ENCODE data around the gene TACR1.
"Not testable (repeated sequence)": the region's sequence is repeated elsewhere in the genome, so short reads cannot be mapped to it uniquely, and the experiment has no call there.

The TACR1 gene

GRCh38 chr2:75146606-75147332 is 52.6 kb downstream of the TACR1 start:
- FAIRE-seq (no peak), DNase-seq (ENCODE audit: insufficient read length, low spot score) (no peak)
- TF ChIP-seq POLR2A (IDR thresholded peaks at IDR 0.05; ENCODE audit: low read depth, low read length) = no peak

GRCh38 chr2:75146221-75146605 is 53.1 kb downstream of the TACR1 start:
- FAIRE-seq = not testable (repeated sequence)

DNA sequence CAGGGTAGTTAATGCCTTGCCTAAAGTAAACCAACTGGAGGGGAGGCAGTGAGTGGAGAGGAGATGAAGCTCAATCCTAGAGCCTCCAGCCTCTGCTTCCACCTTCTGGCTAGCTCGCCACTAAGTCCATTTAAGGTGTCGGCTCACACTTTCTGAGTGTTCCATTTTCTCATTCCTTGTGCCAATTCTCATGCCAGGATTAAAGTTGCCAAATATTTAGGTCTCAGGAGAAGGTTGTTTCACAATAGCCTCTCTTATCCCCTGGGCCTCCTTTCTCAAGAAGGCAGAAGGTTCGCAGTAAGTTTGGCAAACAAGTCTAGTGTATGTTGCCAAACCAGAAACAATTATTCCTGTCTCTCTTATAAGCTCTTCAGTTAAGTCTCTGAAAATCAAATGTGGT is 57.2 kb downstream of the TACR1 start:
- no peak for DNase-seq (ENCODE audit: insufficient read length, low spot score)
- FAIRE-seq = no peak
- no peak for TF ChIP-seq POLR2A (IDR thresholded peaks at IDR 0.05; ENCODE audit: low read depth, low read length)

More at GRCh38 chr2:75146221-75146605, 53.1 kb downstream of the TACR1 start:
- DNase-seq (ENCODE audit: insufficient read length, low spot score) = not testable (repeated sequence)

DNA sequence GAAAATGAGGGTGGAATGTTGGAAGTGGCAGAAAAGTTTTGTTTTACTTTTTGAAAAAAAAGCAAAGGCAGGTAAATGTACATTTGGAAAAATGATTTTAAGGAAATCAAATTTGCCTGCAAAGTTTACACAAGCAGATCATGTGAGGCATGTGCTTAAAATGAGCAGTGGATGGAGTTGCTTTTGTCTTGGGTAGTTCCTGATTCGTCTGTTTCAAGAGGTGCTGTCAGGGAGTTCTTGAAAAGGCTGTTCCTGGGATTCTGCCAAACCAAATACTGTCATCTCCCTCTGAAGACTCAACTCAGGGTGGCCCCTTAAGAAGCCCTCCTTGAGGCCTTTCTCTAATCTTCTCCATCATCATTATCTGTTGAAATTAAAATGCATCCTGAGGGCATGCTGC is 59.0 kb downstream of the TACR1 start:
- TF ChIP-seq POLR2A (IDR thresholded peaks at IDR 0.05; ENCODE audit: low read depth, low read length) = no peak
- DNase-seq (ENCODE audit: insufficient read length, low spot score) (no peak), FAIRE-seq (no peak)

DNA sequence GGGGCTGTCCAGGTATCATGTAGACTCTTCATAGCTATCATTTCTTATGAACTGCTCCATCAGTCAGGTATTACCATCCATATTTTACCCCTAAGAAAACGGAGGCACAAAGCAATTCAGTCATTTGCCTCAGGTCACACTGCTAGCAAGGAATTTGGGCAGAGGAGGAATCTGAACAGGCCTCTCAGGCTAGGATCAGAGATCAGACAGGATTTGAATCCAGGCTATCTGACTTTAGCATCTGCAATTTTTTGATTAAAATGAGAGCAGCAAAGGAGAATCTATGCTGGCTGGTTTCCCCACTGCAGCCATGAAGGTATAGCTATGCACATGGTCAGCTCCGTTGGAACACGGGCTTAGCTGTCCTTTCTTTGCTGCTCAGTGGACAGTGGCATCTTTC is 60.1 kb downstream of the TACR1 start:
- DNase-seq (ENCODE audit: insufficient read length, low spot score) (no peak), FAIRE-seq (no peak)
- no peak for TF ChIP-seq POLR2A (IDR thresholded peaks at IDR 0.05; ENCODE audit: low read depth, low read length)

DNA sequence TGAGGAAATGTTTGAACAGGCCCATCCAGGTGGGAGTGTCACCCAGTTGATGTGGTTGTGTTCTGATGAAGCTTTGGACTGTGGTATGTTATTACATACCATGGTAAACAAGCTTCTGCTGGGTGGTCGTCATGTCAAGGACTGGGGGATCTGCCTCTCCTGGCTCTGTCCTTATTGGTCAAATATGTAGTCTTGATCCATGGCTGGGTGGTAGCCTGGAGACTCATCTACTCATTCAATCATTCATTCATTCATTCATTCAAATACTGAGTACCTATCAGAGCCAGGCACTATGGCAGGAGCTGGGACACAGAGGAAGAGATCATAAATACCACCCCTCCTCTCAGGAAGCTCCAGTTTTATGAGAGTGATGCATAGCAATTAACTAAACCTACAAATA is 60.8 kb downstream of the TACR1 start:
- no peak for TF ChIP-seq POLR2A (IDR thresholded peaks at IDR 0.05; ENCODE audit: low read depth, low read length)
- DNase-seq (ENCODE audit: insufficient read length, low spot score) = no peak
- no peak for FAIRE-seq

- DNase-seq (ENCODE audit: insufficient read length, low spot score) (no peak), FAIRE-seq (no peak)
- TF ChIP-seq POLR2A (IDR thresholded peaks at IDR 0.05; ENCODE audit: low read depth, low read length) = no peak
Measured at GRCh38 chr2:75135776-75136400, 63.4 kb downstream of the TACR1 start.

GRCh38 chr2:75134860-75135259 is 64.5 kb downstream of the TACR1 start:
- FAIRE-seq (no peak), DNase-seq (ENCODE audit: insufficient read length, low spot score) (no peak)
- TF ChIP-seq POLR2A (IDR thresholded peaks at IDR 0.05; ENCODE audit: low read depth, low read length) = no peak

- TF ChIP-seq POLR2A (IDR thresholded peaks at IDR 0.05; ENCODE audit: low read depth, low read length) = no peak
- DNase-seq (ENCODE audit: insufficient read length, low spot score) (no peak), FAIRE-seq (no peak)
Measured at GRCh38 chr2:75133621-75134570, 65.4 kb downstream of the TACR1 start.

DNA sequence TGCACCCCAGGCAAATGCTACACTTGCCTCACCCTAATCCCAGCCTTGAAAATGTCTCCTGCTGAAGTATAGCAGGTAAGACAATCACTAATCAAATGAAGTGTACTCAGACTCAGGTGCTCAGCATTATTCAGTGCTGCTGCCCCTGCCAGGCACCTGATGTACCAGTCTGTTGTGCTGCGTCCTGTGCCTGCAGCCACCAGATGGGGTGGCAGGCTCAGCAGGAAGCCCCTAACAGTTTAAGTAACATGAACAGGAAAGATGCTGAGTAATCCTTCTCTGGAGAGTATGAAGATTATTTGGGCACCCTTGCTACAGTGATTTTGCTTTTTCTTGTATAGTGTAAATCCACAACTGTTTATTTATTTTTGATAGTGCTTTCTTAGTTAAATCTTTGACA is 69.1 kb downstream of the TACR1 start:
- TF ChIP-seq POLR2A (IDR thresholded peaks at IDR 0.05; ENCODE audit: low read depth, low read length) = no peak
- DNase-seq (ENCODE audit: insufficient read length, low spot score) (no peak), FAIRE-seq (no peak)

GRCh38 chr2:75123876-75124275 is 75.4 kb downstream of the TACR1 start:
- FAIRE-seq (no peak), DNase-seq (ENCODE audit: insufficient read length, low spot score) (no peak)
- TF ChIP-seq POLR2A (IDR thresholded peaks at IDR 0.05; ENCODE audit: low read depth, low read length) = no peak

- FAIRE-seq (no peak), DNase-seq (ENCODE audit: insufficient read length, low spot score) (no peak)
- TF ChIP-seq POLR2A (IDR thresholded peaks at IDR 0.05; ENCODE audit: low read depth, low read length) = no peak
Measured at GRCh38 chr2:75113231-75113869, 86.0 kb downstream of the TACR1 start.

DNA sequence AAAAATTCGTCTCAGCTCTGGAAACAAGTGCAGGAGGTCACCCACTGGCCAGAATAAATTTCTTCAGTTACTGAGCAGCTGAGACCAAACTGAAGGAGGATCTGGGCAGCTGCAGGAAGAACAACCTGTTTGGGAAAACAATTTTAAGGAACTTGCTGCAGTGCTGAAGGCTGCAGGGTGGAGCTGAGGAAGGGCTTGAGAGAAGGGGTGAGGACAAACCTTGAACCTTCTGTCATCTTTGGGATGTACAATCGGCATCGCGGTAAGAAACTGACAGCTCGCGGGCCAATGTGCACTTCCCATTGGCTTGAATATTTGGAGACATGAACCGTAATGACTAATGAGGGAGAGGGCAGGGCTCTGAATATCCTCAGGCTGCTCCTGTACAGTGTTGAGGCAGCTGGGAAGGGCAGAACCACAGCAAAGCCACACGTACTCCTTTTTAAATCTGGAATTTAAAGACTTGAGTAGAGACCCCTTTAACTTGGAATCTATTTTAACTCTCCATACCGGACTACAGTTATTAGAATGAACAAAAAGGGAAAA is 90.3 kb downstream of the TACR1 start:
- FAIRE-seq (no peak), DNase-seq (ENCODE audit: insufficient read length, low spot score) (no peak)
- no peak for TF ChIP-seq POLR2A (IDR thresholded peaks at IDR 0.05; ENCODE audit: low read depth, low read length)

DNA sequence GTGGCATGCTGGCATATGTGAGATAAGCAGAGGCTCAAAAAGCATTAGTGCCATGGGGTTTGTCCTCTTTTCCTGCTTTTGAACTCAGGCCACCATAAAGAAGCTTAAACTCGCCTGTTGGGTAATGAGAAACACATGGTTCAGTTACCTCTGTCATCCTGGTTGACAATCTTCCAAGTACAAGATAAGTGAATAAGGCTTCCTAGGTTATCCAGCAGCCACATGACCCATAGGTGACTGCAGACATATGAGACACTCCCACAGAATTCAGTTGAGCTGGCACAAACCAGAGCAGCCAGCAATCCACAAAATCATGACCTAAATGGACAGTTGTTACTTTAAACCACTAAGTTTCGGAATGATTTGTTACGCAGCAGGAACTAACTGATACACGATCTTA is 97.3 kb downstream of the TACR1 start:
- no peak for TF ChIP-seq POLR2A (IDR thresholded peaks at IDR 0.05; ENCODE audit: low read depth, low read length)
- no peak for DNase-seq (ENCODE audit: insufficient read length, low spot score)
- no peak for FAIRE-seq

All from H54 (cell line).